Activated naive CD4-positive, alpha-beta T cell treated with Interleukin-2 at 50 U/mL for 16 hours (primary cell): ENCODE data around the gene BBS12.

Experiments used
- DNase-seq: peaks from one replicate; pipeline ENCODE4 v3.0.0-alpha.2; 2020

Gene BBS12

GRCh38 chr4:122716825-122717448, 15.6 kb upstream of the BBS12 start:
- peak; percentile 78 for DNase-seq

GRCh38 chr4:122718281-122718680, 14.2 kb upstream of the BBS12 start:
- DNase-seq: no peak

GRCh38 chr4:122722256-122722655, 10.2 kb upstream of the BBS12 start:
- DNase-seq: no peak

GRCh38 chr4:122728856-122729255, 3.6 kb upstream of the BBS12 start:
- DNase-seq: no peak

GRCh38 chr4:122731676-122732075, 828 bp upstream of the BBS12 start:
- no peak for DNase-seq

- DNase-seq: no peak
Observed at GRCh38 chr4:122733787-122734120, 1.2 kb downstream of the BBS12 start.

- DNase-seq: no peak
Observed at GRCh38 chr4:122739174-122739573, 6.7 kb downstream of the BBS12 start.

- DNase-seq: no peak
Observed at GRCh38 chr4:122742933-122743829, 10.7 kb downstream of the BBS12 start.

- DNase-seq: no peak
Observed at GRCh38 chr4:122744229-122744628, 11.7 kb downstream of the BBS12 start.

GRCh38 chr4:122746485-122746965, 14.0 kb downstream of the BBS12 start:
- DNase-seq: no peak

- DNase-seq: no peak
Observed at GRCh38 chr4:122747068-122747467, 14.6 kb downstream of the BBS12 start.

GRCh38 chr4:122747883-122748282, 15.4 kb downstream of the BBS12 start:
- DNase-seq: no peak

- DNase-seq: no peak
Observed at GRCh38 chr4:122749704-122750454, 17.4 kb downstream of the BBS12 start.

GRCh38 chr4:122755675-122756074, 23.2 kb downstream of the BBS12 start:
- DNase-seq: no peak

- no peak for DNase-seq
Observed at GRCh38 chr4:122758033-122758432, 25.5 kb downstream of the BBS12 start.

- DNase-seq: no peak
Observed at GRCh38 chr4:122759639-122760310, 27.3 kb downstream of the BBS12 start.

- DNase-seq: peak; percentile 3
Observed at GRCh38 chr4:122762520-122762919, 30.0 kb downstream of the BBS12 start.

GRCh38 chr4:122762966-122763716, 30.6 kb downstream of the BBS12 start:
- DNase-seq: no peak

- DNase-seq: no peak
Observed at GRCh38 chr4:122764071-122764820, 31.7 kb downstream of the BBS12 start.

GRCh38 chr4:122764821-122765215, 32.3 kb downstream of the BBS12 start:
- no peak for DNase-seq

GRCh38 chr4:122765692-122766352, 33.3 kb downstream of the BBS12 start:
- DNase-seq: no peak
